AG09319 (cell line): ENCODE data around the gene GGPS1.

Experiments
- DNase-seq: peaks from one replicate; pipeline ENCODE4 v3.0.0-alpha.2; 2010; ENCODE audit warnings: low read depth; ENCODE audit errors: extremely low read depth
- TF ChIP-seq, protein P1 (sequence below): IDR thresholded peaks from 2 replicates; pipeline ENCODE4 v1.5.1; 2011; ENCODE audit warnings: low read depth, mild to moderate bottlenecking, inconsistent platforms, low read length, moderate library complexity

The GGPS1 gene

DNA sequence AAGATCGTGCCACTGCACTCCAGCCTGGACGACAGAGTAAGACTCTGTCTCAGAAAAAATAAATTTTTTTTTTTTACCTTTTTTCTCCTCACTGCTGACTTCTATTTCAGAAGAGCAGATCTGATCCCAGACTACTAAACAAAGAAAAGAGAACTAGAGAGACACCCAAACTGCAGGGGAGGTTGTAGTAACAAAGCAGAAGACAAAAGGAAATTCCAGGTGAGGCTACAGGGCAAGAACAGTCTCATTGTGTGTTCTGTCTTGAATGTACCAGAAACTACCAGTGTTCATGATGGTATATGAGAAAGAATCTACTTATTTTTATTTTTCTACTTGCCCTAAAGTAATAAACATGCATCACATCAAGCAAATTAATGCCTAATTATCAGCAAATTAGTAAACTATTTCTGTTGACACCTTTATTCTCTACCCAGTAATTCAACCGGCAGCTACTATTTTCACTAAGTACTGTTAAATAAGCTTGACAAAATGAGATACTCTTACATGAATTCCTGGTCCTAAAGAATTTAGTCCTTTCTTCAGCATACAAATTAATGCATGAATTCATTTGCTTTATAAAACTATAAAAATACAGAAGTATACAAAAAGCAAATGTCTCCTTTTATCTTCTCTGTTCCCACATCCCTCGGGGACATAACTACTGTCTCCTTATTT is 41.0 kb upstream of the GGPS1 start:
- TF ChIP-seq, protein P1, sequence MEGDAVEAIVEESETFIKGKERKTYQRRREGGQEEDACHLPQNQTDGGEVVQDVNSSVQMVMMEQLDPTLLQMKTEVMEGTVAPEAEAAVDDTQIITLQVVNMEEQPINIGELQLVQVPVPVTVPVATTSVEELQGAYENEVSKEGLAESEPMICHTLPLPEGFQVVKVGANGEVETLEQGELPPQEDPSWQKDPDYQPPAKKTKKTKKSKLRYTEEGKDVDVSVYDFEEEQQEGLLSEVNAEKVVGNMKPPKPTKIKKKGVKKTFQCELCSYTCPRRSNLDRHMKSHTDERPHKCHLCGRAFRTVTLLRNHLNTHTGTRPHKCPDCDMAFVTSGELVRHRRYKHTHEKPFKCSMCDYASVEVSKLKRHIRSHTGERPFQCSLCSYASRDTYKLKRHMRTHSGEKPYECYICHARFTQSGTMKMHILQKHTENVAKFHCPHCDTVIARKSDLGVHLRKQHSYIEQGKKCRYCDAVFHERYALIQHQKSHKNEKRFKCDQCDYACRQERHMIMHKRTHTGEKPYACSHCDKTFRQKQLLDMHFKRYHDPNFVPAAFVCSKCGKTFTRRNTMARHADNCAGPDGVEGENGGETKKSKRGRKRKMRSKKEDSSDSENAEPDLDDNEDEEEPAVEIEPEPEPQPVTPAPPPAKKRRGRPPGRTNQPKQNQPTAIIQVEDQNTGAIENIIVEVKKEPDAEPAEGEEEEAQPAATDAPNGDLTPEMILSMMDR, result no peak
- DNase-seq, result no peak

DNA sequence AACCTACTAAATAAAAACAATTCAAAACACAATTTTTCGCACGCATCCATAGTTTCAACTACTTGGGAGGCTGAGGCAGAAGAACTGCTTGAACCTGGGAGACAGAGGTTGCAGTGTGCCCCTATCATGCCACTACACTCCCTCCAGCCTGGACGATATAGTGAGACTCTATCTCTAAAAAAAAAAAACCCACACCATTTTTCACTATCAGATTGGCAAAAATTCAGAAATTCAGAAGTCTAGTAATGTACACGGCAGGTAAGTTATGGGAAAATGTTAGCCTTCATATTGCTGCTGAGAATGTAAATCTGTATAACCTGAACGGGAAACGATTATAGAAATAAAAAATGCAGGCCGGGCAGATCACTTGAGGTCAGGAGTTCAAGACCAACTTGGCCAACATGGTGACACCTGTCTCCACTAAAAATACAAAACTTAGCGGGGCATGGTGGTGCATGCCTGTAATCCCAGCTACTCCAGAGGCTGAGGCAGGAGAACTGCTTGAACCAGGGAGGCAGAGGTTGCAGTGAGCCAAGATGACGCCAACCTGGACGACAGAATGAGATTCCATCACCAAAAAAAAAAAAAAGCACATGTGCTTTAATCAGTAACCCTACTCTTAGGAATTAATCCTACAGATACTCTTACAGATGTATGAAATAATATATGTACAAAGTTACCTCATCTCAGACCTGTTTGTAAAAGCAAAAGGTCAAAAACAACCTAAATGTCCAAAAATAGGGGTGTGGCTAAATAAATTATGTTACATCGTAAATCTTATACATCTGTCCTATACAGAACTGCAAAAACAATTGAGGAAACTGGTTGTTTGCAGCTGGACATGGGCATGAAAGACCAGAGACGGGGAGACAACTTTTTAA is 38.3 kb upstream of the GGPS1 start:
- TF ChIP-seq, protein P1, result no peak
- DNase-seq, result no peak

DNA sequence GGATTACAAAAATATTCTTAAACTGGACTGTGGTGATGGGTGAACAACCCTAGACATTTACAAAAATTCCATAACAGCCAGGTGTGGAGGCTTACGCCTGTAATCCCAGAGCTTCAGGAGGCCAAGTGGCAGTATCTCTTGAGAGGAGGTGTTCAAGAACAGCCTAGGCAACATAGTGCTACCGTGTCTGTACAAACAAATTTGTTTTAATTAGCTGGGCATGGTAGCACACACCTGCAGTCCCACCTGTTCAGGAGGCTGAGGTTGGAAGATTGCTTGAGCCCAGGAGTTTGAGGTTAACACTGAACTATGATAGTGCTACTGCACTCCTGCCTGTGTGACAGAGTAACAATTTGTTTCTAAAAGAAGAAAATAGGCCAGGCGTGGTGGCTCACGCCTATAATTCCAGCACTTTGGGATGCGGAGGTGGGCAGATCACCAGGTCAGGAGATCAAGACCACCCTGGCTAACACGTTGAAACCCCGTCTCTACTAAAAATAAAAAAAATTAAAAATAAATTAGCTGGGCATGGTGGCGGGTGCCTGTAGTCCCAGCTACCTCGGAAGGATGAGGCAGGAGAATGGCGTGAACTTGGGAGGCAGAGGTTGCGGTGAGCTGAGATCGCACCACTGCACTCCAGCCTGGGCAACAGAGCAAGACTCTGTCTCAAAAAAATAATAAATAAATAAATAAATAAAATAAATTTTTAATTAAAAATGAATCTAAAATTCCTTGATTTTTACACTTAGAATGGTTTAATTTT is 37.4 kb upstream of the GGPS1 start:
- TF ChIP-seq, protein P1, result no peak
- DNase-seq, result no peak

DNA sequence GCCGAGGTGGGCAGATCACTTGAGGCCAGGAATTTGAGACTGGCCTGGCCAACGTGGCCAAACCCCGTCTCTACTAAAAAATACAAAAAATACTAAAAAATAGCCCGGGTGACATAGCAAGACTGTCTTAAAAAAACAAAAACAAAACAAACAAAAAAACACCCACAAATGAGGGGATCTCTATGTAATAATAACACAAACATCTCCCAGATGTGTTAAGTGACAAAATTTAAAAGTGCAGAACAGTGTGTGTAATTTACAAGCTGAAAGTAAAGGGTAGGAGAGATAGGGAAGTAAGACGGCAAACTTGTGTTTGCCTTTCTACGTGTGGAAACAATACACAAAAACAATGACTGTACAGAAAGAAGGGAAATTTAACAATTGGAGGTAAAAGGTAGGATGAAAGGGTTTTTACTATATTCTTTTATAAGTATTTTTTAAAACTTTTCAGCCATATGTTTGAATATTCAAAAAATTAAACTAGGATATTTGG is 36.7 kb upstream of the GGPS1 start:
- no peak for DNase-seq
- TF ChIP-seq, protein P1, result no peak

DNA sequence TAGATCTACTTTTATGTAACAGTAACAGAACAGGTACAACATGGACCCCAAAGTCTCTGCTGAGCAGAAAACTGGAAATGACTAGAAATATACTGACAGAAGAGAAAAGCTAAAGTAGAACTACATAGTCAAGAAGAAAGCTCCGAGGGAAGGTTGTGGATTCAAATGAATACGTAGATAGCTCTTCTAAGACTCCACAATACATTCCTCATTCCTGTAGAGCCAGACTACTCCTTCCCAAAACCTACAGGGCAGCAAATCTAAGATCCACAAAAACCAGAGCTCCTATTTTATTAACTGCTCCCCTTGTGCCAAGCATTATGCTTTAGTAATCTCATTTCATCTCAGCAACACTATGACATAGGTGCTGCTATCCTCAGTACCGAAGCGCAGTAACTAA is 35.6 kb upstream of the GGPS1 start:
- TF ChIP-seq, protein P1, result no peak
- DNase-seq, result no peak

DNA sequence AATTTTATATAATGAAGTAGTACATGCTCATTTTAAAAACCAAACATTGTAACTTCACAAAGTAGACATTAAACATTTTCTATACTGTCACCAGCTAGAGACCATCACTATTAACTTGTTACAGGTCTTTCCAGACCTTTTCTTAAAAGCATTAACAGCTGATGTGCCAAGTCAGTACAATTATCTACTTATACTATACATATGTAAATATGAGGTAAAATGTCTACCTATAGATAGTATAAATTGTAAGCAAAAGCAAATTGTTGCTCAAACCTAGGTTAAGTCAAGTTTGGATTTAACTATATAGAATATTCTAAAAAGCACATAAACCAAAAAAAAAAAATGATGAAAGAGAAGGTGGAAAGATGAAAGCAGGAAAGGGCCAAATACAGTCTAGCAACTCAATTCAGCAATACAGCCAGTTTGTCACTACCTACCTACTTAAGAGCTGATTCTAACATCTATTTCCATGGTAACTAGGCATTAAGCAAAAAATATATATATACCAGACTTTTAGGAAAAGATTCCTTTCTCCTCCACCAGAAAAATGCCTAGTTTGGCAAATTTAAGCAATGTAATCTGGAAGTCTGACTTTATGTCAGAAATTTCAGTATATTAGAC is 34.9 kb upstream of the GGPS1 start:
- TF ChIP-seq, protein P1, result no peak

More for the DNA sequence above, 34.9 kb upstream of the GGPS1 start:
- no peak for DNase-seq
